GM23248 (cell line): ENCODE measurements around the gene SRRM4. TPM values are rescaled to one million over a fixed set of nuclear protein-coding genes. Genes with fewer than 3 reads are reported as not detected.
"Not testable (repeated sequence)": the region's sequence is repeated elsewhere in the genome, so short reads cannot be mapped to it uniquely, and the experiment has no call there.

Experiments used
- DNase-seq: peaks from one replicate; pipeline ENCODE4 v3.0.0-alpha.2; 2015
- H2AFZ ChIP-seq: fragments of 200-600 bp; sonication (generic); 2 replicates; pipeline ENCODE4 v1.6.1; 2016; ENCODE audit warnings: antibody characterized with exemption
- H3F3A ChIP-seq: fragments of 200-600 bp; sonication (generic); 2 replicates; pipeline ENCODE4 v1.6.1; 2016; ENCODE audit warnings: mild to moderate bottlenecking, antibody characterized with exemption, mixed run types; ENCODE audit not compliant: insufficient read depth
- H3K27ac ChIP-seq: fragments of 200-600 bp; sonication (generic); 2 replicates; pipeline ENCODE4 v1.5.1; 2016; ENCODE audit warnings: mild to moderate bottlenecking
- H3K27me3 ChIP-seq: fragments of 200-600 bp; sonication (generic); replicated peaks from 2 replicates; pipeline ENCODE4 v1.6.1; 2016; ENCODE audit warnings: mild to moderate bottlenecking; ENCODE audit not compliant: insufficient read depth
- H3K36me3 ChIP-seq: fragments of 200-600 bp; sonication (generic); 2 replicates; pipeline ENCODE4 v1.6.1; 2016; ENCODE audit warnings: low read depth, mild to moderate bottlenecking
- H3K4me1 ChIP-seq: fragments of 200-600 bp; sonication (generic); 2 replicates; pipeline ENCODE4 v1.6.1; 2016; ENCODE audit warnings: mild to moderate bottlenecking; ENCODE audit not compliant: insufficient read depth
- H3K4me2 ChIP-seq: fragments of 200-600 bp; sonication (generic); one replicate; pipeline ENCODE4 v1.6.1; 2016; ENCODE audit warnings: mild to moderate bottlenecking; ENCODE audit not compliant: unreplicated experiment
- H3K4me3 ChIP-seq: fragments of 200-600 bp; sonication (generic); 2 replicates; pipeline ENCODE4 v1.5.1; 2016; ENCODE audit warnings: mild to moderate bottlenecking
- H3K79me2 ChIP-seq: fragments of 200-600 bp; sonication (generic); 2 replicates; pipeline ENCODE4 v1.6.1; 2016; ENCODE audit warnings: mild to moderate bottlenecking; ENCODE audit not compliant: insufficient read depth
- H3K9ac ChIP-seq: fragments of 200-600 bp; sonication (generic); 2 replicates; pipeline ENCODE4 v1.6.1; 2016; ENCODE audit warnings: mild to moderate bottlenecking
- H3K9me2 ChIP-seq: fragments of 200-600 bp; sonication (generic); 2 replicates; pipeline ENCODE4 v1.6.1; 2016; ENCODE audit warnings: mixed run types, mild to moderate bottlenecking, moderate library complexity; ENCODE audit not compliant: insufficient read depth
- H3K9me3 ChIP-seq: fragments of 200-600 bp; sonication (generic); one replicate; pipeline ENCODE4 v1.6.1; 2017; ENCODE audit warnings: low read depth
- H4K20me1 ChIP-seq: fragments of 200-600 bp; sonication (generic); 2 replicates; pipeline ENCODE4 v1.6.0; 2016; ENCODE audit not compliant: insufficient read depth
- EZH2 ChIP-seq: fragments of 200-600 bp; sonication (generic); IDR thresholded peaks from 2 replicates; pipeline ENCODE4 v1.6.1; 2018; ENCODE audit warnings: antibody characterized with exemption, mild to moderate bottlenecking; ENCODE audit not compliant: insufficient read depth, poor library complexity, severe bottlenecking
- EZH2phosphoT487 ChIP-seq: fragments of 200-600 bp; sonication (generic); IDR thresholded peaks from 2 replicates; pipeline ENCODE4 v1.6.1; 2018; ENCODE audit warnings: antibody characterized with exemption, moderate library complexity, mild to moderate bottlenecking, low read depth; ENCODE audit not compliant: insufficient read depth
- WGBS, 2 experiments: methylation state at CpG; one replicate each; pipeline ENCODE4 v1.1.6; 2015 to 2017; ENCODE audit warnings: low lambda C conversion rate in 2 of 2, low coverage in 1 of 2; ENCODE audit errors: missing lambda C conversion rate in 2 of 2; 5-methylcytosine and 5-hydroxymethylcytosine counted together
- in situ Hi-C: fragments of 300-500 bp; cut with MboI; formaldehyde crosslinking; loops from 2 replicates; pipeline ENCODE4 v1.15.0; 2020
- polyA plus RNA-seq: library from polyadenylated mRNA; unstranded; fragments of >200 nt; fragmentation: Nextera tagmentation; extraction: Ambion mirVana; gene quantifications from 2 replicates; pipeline ENCODE4 v1.2.1, GENCODE V29; 2016
- total RNA-seq: library from RNA; depleted of rRNA; stranded (reverse); fragments of >200 nt; shearing (Covaris generic); gene quantifications from 2 replicates; pipeline ENCODE4 v1.2.3, GENCODE V29; 2014

SRRM4 gene
- total and polyA plus RNA-seq, 2 experiments from 2014 or later, result not detected

DNA sequence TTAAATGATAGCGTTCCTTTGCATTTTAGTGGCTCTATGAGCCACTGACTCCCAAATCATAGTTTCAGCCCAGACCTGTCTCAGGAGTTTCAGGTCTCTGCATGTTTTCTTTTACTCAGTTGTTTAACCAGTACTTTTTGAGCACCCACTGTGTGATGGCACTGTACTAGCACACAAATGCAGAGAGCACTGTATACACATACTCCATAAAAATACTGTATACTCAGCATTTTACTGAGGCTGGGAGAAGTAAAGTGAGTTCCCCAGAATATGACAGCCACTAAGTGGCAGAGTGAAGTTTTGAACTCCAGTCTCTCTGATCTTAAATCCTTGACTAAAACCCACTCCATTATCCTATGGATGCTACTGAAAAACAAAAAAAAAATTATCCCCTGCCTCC is 121.4 kb downstream of the SRRM4 start:
- no peaks in the 10 kb centered on the region for H3K79me2 ChIP-seq
- no peaks in the 10 kb centered on the region for H3K9me3 ChIP-seq
- H3K27ac ChIP-seq, result no peak overlapping the region
- no peaks in the 10 kb centered on the region for H3K4me1 ChIP-seq
- no peak overlapping the region for H3K4me3 ChIP-seq
- TF ChIP-seq EZH2, result no peak
- TF ChIP-seq EZH2phosphoT487, result no peak
- no peak overlapping the region for H3K9ac ChIP-seq
- H2AFZ ChIP-seq, result no peak overlapping the region
- DNase-seq, result no peak
- H3K36me3 ChIP-seq, result no peaks in the 10 kb centered on the region
- no peaks in the 10 kb centered on the region for H3K27me3 ChIP-seq
- no peaks in the 10 kb centered on the region for H3K9me2 ChIP-seq
- H4K20me1 ChIP-seq, result no peaks in the 10 kb centered on the region
- in situ Hi-C loops, result no loop called here
- no peaks in the 10 kb centered on the region for H3F3A ChIP-seq
- WGBS, 2 experiments, result 41 to 52% methylated on average over 1 of the region's 1 CpG
- no peak overlapping the region for H3K4me2 ChIP-seq

DNA sequence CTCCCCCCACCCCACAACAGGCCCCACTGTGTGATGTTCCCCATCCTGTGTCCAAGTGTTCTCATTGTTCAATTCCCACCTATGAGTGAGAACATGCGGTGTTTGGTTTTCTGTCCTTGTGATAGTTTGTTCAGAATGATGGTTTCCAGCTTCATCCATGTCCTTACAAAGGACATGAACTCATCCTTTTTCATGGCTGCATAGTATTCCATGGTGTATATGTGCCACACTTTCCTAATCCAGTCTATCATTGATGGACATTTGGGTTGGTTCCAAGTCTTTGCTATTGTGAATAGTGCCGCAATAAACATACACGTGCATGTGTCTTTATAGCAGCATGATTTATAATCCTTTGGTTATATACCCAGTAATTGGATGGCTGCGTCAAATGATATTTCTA is 123.6 kb downstream of the SRRM4 start:
- H3K4me2 ChIP-seq, DNase-seq, H3K9ac ChIP-seq, H3F3A ChIP-seq, H3K79me2 ChIP-seq, H3K27me3 ChIP-seq, H3K9me3 ChIP-seq, H3K27ac ChIP-seq, H3K4me3 ChIP-seq, H4K20me1 ChIP-seq, in situ Hi-C loops, H2AFZ ChIP-seq, H3K4me1 ChIP-seq, H3K9me2 ChIP-seq, H3K36me3 ChIP-seq: not testable (repeated sequence)
- 71 to 74% methylated on average over 3 to 4 of the region's 4 CpGs for WGBS, 2 experiments

DNA sequence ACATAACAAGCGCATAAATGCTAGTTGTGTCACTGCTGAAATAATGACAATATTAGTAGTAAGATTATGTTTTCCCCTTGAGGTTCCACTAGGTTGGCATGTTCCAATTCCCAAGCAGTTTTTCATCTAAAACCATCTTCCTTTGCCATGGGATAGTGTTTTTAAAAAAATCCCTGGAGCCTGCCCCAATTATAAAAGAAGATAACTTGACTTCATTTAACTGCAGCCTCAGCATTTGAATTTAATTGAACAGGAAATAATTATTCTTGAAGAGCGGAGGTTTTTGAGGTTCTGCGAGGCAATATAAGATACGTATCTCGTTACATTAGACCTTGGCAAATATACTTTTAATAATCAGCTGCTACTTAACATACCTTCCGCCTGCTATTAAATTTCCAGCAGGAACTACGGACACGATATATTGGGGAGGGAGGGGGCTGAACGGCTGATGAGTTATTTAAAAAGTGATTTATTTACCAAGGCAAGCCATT is 132.2 kb downstream of the SRRM4 start:
- H3K27me3 ChIP-seq, result no peaks in the 10 kb centered on the region
- no peak overlapping the region for H3K4me2 ChIP-seq
- no peak overlapping the region for H3K4me3 ChIP-seq
- H4K20me1 ChIP-seq, result no peaks in the 10 kb centered on the region
- H3K27ac ChIP-seq, result no peak overlapping the region
- in situ Hi-C loops, result loop anchor here (10.0 kb wide), 1 partner anchor 291 kb away; no protein-coding TSS in a partner anchor
- H3K9me2 ChIP-seq, result no peaks in the 10 kb centered on the region
- H3K9me3 ChIP-seq, result no peaks in the 10 kb centered on the region
- no peak overlapping the region for H2AFZ ChIP-seq
- TF ChIP-seq EZH2 (no peak), EZH2phosphoT487 (no peak)
- 46 to 48% methylated on average over 9 of the region's 9 CpGs for WGBS, 2 experiments
- no peaks in the 10 kb centered on the region for H3F3A ChIP-seq
- no peaks in the 10 kb centered on the region for H3K4me1 ChIP-seq
- no peak overlapping the region for H3K9ac ChIP-seq
- H3K36me3 ChIP-seq, result no peaks in the 10 kb centered on the region
- DNase-seq, result no peak
- no peaks in the 10 kb centered on the region for H3K79me2 ChIP-seq

DNA sequence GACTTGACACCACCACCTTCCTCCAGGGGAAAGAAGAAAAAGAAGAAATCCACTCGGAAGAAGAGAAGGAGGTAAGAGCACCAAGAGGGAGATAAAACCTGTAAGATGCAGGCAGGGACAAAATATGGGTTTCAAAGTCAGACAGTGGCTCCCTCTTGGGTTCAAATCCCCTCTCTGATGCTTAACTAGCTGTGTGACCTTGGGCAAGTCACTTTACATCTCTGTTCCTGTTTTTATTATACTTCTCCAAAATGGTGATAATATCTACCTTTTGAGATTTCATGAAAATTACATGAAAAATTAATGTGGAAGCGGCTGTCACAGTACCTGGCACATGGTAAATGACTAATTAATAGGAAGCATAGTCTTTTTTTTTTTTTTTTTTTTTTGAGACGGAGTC is 133.0 kb downstream of the SRRM4 start:
- Histone ChIP-seq H3K36me3 (no peaks in the 10 kb centered on the region), H3K4me2 (no peak overlapping the region), H4K20me1 (no peaks in the 10 kb centered on the region), H3K27me3 (no peaks in the 10 kb centered on the region), H3K27ac (no peak overlapping the region), H3K4me3 (no peak overlapping the region), H3K9me2 (no peaks in the 10 kb centered on the region), H3F3A (no peaks in the 10 kb centered on the region), H2AFZ (no peak overlapping the region), H3K9ac (no peak overlapping the region), H3K79me2 (no peaks in the 10 kb centered on the region), H3K4me1 (no peaks in the 10 kb centered on the region), H3K9me3 (no peaks in the 10 kb centered on the region)
- no peak for DNase-seq
- no peak for TF ChIP-seq EZH2phosphoT487
- TF ChIP-seq EZH2, result no peak
- 40 to 44% methylated on average over 3 of the region's 3 CpGs for WGBS, 2 experiments
- in situ Hi-C loops, result loop anchor here (10.0 kb wide), 1 partner anchor 291 kb away; no protein-coding TSS in a partner anchor

DNA sequence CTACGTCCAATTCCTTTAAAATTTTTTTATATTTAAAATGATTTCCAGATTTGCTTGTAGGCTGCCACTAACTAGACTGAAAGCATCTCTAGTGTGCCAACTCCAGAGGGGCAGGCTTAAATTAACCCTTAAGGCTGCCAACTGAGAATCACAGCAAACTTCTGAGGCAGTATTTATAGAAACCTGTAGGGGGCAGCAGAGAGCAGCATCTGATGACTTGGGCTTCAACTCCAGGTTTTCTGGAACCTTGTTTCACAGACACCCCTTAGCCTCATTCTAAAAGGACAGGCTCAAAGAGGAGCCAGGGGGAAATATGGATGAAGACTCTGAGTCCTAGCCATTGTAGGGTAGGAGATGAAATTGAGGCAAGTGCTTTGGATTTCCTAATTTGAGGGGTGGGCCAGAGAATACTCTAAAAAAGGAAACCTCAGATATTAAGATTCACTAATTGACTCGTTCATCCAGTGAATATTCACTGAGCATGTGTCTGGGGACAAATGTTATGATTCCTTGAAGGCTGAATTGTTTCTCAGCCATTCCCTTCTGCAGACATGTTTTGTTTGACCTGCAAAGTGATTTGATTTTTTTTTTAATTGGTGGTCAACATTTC is 134.1 kb downstream of the SRRM4 start:
- Histone ChIP-seq H3K9ac (no peak overlapping the region), H3K4me3 (no peak overlapping the region), H3K27me3 (no peaks in the 10 kb centered on the region), H3F3A (no peaks in the 10 kb centered on the region), H3K27ac (no peak overlapping the region), H3K4me1 (no peaks in the 10 kb centered on the region), H3K4me2 (no peak overlapping the region), H3K9me3 (no peaks in the 10 kb centered on the region), H3K9me2 (no peaks in the 10 kb centered on the region), H2AFZ (no peak overlapping the region), H3K36me3 (no peaks in the 10 kb centered on the region), H4K20me1 (no peaks in the 10 kb centered on the region), H3K79me2 (no peaks in the 10 kb centered on the region)
- TF ChIP-seq EZH2phosphoT487, result no peak
- in situ Hi-C loops, result loop anchor here (10.0 kb wide), 1 partner anchor 289 kb away; no protein-coding TSS in a partner anchor
- DNase-seq, result peak; percentile 58
- WGBS, 2 experiments, result 38 to 40% methylated on average over 2 of the region's 2 CpGs
